IMR-90 (cell line): ENCODE data around the gene ANKFN1.

Experiments used
- CEBPB ChIP-seq: IDR thresholded peaks from 2 replicates; pipeline ENCODE4 v1.6.1; 2012; ENCODE audit warnings: low read depth, low read length, improper control_type of control experiment
- FOS ChIP-seq: fragments of 150-350 bp; IDR thresholded peaks from 2 replicates; pipeline ENCODE4 v1.6.1; 2016; ENCODE audit warnings: low read depth, low read length
- MAFK ChIP-seq: IDR thresholded peaks from 2 replicates; pipeline ENCODE4 v1.6.1; 2012; ENCODE audit warnings: low read depth, low read length, improper control_type of control experiment
- MXI1 ChIP-seq: IDR thresholded peaks from 2 replicates; pipeline ENCODE4 v1.6.1; 2012; ENCODE audit warnings: low read depth, mild to moderate bottlenecking, low read length, moderate library complexity, borderline replicate concordance
- POLR2A ChIP-seq: IDR thresholded peaks from 2 replicates; pipeline ENCODE4 v1.6.1; 2012; ENCODE audit warnings: mild to moderate bottlenecking, low read depth, low read length
- RAD21 ChIP-seq: IDR thresholded peaks from 2 replicates; pipeline ENCODE4 v1.6.1; 2012; ENCODE audit warnings: low read length, improper control_type of control experiment
- RCOR1 ChIP-seq: IDR thresholded peaks from 2 replicates; pipeline ENCODE4 v1.6.1; 2012; ENCODE audit warnings: mild to moderate bottlenecking, low read length, improper control_type of control experiment; ENCODE audit not compliant: insufficient replicate concordance
- RFX5 ChIP-seq: IDR thresholded peaks from 2 replicates; pipeline ENCODE4 v1.8.0; 2012; ENCODE audit warnings: low read depth, mild to moderate bottlenecking, low read length, moderate library complexity
- TF ChIP-seq, protein P1 (sequence below): conservative IDR thresholded peaks from 2 replicates; pipeline ENCODE4 v1.5.1; 2012; ENCODE audit warnings: mild to moderate bottlenecking, low read depth, low read length, improper control_type of control experiment

GRCh38 chr17:56481659-56482058 lies 328.4 kb downstream of the ANKFN1 start:
- TF ChIP-seq, protein P1, sequence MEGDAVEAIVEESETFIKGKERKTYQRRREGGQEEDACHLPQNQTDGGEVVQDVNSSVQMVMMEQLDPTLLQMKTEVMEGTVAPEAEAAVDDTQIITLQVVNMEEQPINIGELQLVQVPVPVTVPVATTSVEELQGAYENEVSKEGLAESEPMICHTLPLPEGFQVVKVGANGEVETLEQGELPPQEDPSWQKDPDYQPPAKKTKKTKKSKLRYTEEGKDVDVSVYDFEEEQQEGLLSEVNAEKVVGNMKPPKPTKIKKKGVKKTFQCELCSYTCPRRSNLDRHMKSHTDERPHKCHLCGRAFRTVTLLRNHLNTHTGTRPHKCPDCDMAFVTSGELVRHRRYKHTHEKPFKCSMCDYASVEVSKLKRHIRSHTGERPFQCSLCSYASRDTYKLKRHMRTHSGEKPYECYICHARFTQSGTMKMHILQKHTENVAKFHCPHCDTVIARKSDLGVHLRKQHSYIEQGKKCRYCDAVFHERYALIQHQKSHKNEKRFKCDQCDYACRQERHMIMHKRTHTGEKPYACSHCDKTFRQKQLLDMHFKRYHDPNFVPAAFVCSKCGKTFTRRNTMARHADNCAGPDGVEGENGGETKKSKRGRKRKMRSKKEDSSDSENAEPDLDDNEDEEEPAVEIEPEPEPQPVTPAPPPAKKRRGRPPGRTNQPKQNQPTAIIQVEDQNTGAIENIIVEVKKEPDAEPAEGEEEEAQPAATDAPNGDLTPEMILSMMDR: no peak
- TF ChIP-seq FOS: no peak
- no peak for TF ChIP-seq RAD21
- no peak for TF ChIP-seq MAFK
- no peak for TF ChIP-seq MXI1
- TF ChIP-seq RCOR1: no peak
- TF ChIP-seq POLR2A: no peak
- TF ChIP-seq CEBPB: no peak
- TF ChIP-seq RFX5: no peak
